GM11168 (cell line): ENCODE results near the gene CLDND2.

ENCODE experiments used
- in situ Hi-C: fragments of 300-500 bp; cut with MboI; formaldehyde crosslinking; loops from one replicate; pipeline ENCODE4 v1.12.0; 2022; ENCODE audit warnings: low sequenced_read_pairs; ENCODE audit not compliant: unreplicated experiment

CLDND2 gene

DNA sequence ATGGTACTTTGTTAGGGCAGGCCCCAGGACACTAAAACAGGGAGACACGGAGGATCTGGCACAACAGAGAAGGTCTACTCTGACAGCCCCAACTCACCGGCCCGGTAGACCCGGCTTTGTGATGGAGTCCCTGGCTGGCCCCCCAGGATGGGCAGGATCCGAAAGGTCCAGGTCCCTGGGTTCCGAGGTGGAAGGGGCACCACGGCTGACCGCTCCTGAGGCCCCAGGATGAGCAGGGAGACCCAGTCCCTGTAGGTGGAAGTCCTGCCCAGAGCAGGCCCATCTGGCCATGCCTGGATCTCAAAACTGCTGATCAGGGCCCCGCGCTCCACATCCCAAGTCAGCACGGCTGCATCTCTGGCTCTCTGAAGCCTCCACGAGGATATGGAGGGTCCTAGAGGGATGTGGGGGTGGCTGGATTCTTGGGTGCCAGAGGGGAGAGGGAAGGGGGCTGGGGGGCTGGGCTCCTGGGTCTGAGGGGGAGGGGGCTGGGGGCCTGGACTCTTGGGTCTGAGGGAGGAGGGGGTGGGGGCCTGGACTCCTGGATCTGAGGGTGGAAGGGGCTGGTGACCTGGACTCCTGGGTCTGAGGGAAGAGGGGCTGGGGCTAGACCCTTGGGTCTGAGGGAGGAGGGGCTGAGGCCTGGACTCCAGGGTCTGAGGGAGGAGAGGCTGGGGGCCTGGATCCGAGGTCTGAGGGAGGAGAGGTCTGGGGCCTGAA, 31.5 kb downstream of the CLDND2 start:
- in situ Hi-C loops, result loop anchor here (10.0 kb wide), 1 partner anchor 328 kb away; no protein-coding TSS in a partner anchor

- in situ Hi-C loops, result loop anchor here (10.0 kb wide), 1 partner anchor 331 kb away; no protein-coding TSS in a partner anchor
These were observed 34.9 kb downstream of the CLDND2 start for GRCh38 chr19:51333836-51334460.

DNA sequence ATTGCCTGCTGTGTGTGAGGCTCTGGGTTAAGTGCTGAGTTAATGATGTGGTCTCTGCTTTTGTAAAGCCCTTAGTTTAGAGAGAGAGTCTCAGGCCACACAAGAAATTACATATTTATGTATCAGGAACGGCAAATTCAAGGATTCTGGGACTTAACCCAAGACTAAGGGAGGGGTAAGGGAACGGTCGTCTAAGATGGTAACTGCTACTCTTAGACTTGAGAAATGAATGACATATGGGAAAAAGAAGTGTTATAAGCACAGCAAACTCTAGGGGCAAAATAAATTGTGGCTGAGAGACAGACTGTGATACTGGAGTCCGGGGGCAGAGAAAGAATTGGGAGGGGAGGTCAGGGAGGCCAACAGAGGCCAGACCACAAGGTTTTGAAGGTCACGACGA, 37.1 kb downstream of the CLDND2 start:
- in situ Hi-C loops, result loop anchor here (10.0 kb wide), 1 partner anchor 333 kb away; no protein-coding TSS in a partner anchor

DNA sequence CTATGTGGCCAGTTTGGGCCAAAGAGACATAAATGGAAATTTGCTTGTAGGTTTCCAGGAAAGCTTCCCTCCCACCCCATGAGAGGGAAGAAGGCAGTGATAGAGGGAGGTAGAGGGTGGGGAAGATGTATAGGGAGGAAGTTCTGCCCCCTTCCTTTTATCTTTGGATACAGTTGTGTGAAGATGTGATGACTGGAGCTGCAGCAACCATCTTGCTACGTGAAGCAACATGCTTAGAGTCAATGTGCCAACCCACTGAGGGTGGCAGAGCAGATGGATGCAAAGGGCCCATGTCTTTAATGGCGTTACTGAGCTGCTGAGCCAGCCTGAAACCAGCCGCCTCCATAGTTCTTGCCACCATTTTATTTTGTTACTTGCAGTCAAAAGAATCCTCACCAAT, 37.6 kb downstream of the CLDND2 start:
- in situ Hi-C loops, result loop anchor here (10.0 kb wide), 1 partner anchor 334 kb away; no protein-coding TSS in a partner anchor

DNA sequence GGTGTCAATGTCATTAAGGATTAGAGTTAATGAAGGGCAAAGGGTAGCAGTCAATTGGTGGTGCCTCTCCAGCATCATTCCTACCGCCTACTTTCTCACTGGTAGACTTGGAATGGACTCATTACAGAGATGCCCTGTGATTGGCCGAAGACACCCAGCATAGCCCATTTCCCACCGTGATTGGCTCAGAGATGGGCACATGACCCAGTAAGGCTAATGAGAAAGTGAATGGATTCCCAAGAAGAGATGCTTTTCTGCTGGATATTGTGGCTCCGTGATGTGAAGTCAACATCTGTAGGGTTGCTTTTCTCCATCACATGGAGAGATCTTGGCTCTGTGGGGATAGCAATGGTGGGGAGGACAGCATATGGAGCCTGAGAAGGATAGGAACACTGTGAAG, 38.4 kb downstream of the CLDND2 start:
- in situ Hi-C loops, result loop anchor here (10.0 kb wide), 1 partner anchor 334 kb away; no protein-coding TSS in a partner anchor

GRCh38 chr19:51329411-51329810, 39.4 kb downstream of the CLDND2 start:
- in situ Hi-C loops, result no loop called here

- in situ Hi-C loops, result no loop called here
These were observed 41.5 kb downstream of the CLDND2 start for GRCh38 chr19:51327066-51328001.

GRCh38 chr19:51326216-51327065, 42.4 kb downstream of the CLDND2 start:
- in situ Hi-C loops, result no loop called here

- in situ Hi-C loops, result no loop called here
These were observed 43.4 kb downstream of the CLDND2 start for GRCh38 chr19:51325161-51325976.

- in situ Hi-C loops, result no loop called here
These were observed 44.7 kb downstream of the CLDND2 start for GRCh38 chr19:51324167-51324481.

DNA sequence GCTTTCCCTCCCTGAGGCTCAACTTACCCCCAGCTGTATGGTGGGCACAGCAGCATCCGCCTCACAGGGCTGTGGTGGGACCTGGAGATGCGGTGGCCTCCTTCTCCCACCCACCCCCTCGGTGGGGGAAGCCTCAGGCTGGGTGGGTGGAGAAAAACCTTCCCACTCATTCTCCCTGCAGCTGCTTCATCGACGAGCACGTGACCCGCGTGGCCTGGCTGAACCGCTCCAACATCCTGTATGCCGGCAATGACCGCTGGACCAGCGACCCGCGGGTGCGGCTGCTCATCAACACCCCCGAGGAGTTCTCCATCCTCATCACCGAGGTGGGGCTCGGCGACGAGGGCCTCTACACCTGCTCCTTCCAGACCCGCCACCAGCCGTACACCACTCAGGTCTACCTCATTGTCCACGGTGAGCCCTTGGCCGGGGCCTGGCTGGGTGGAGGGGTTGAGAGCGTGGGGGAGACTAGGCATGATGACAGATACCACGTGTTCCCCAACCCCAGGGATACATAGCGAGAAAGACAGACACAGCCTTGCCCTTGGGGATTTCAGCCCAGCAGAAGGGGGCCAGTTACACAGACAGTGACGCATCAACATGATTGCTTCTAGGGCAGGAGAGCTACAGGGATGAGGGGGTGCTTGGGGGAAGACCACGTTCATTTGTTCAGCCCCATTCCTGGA, 45.2 kb downstream of the CLDND2 start:
- in situ Hi-C loops, result no loop called here

DNA sequence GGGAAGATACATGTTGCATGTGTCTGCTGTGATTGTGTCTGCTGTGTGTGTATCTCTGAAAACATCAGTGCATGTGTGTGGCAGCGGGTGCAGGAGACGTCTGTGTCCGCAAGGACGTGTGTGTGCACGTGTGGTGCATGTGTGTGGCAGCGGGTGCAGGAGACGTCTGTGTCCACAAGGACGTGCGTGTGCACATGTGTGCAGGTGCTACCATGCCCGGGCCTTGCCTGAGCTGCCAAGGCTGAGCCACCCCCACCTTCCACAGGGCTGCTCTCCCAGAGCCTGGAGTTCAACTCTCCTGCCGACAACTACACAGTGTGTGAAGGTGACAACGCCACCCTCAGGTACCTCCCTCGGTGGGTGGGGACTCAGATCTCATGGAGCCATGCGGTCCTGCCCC, 47.0 kb downstream of the CLDND2 start:
- in situ Hi-C loops, result no loop called here

- in situ Hi-C loops, result no loop called here
These were observed 48.5 kb downstream of the CLDND2 start for GRCh38 chr19:51320280-51320657.

GRCh38 chr19:51319649-51320279, 49.0 kb downstream of the CLDND2 start:
- in situ Hi-C loops, result no loop called here

- in situ Hi-C loops, result no loop called here
These were observed 49.8 kb downstream of the CLDND2 start for GRCh38 chr19:51318687-51319648.

GRCh38 chr19:51317968-51318367, 50.8 kb downstream of the CLDND2 start:
- in situ Hi-C loops, result no loop called here

DNA sequence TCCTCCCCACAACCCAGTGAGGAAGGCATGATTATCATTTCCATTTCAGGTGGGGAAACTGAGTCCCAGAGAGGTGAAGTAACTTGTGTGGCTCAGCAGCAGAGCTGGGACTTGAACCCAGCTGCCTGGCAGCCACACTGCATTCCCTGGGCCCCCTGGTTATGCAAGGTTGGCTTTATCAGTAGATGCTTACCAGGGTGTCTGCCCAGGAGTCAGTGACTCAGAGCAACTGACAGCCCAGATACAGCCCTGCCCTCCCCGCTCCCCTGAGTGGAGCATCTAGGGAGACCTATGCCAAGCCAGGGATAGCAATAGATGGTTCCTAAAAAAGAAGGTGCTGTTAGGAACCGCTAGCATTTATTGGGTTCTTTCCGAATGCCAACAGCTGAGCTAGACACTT, 51.4 kb downstream of the CLDND2 start:
- in situ Hi-C loops, result no loop called here
